Mucosa of gallbladder (tissue), 1 donor: ENCODE measurements around the gene GPR4. TPM values are rescaled to one million over a fixed set of nuclear protein-coding genes. Genes with fewer than 3 reads are reported as not detected.
"Not testable (repeated sequence)": the region's sequence is repeated elsewhere in the genome, so short reads cannot be mapped to it uniquely, and the experiment has no call there.

ENCODE experiments used
- DNase-seq: peaks from one replicate; pipeline ENCODE4 v3.0.0-alpha.2; 2020; ENCODE audit warnings: low spot score
- total RNA-seq: library from RNA; stranded (reverse); gene quantifications from one replicate; pipeline ENCODE4 v1.2.1, GENCODE V29; 2021
- donor health status: DM: no; HTN: no; CAD: no.

Gene GPR4
- total RNA-seq = 2.2 TPM

DNA sequence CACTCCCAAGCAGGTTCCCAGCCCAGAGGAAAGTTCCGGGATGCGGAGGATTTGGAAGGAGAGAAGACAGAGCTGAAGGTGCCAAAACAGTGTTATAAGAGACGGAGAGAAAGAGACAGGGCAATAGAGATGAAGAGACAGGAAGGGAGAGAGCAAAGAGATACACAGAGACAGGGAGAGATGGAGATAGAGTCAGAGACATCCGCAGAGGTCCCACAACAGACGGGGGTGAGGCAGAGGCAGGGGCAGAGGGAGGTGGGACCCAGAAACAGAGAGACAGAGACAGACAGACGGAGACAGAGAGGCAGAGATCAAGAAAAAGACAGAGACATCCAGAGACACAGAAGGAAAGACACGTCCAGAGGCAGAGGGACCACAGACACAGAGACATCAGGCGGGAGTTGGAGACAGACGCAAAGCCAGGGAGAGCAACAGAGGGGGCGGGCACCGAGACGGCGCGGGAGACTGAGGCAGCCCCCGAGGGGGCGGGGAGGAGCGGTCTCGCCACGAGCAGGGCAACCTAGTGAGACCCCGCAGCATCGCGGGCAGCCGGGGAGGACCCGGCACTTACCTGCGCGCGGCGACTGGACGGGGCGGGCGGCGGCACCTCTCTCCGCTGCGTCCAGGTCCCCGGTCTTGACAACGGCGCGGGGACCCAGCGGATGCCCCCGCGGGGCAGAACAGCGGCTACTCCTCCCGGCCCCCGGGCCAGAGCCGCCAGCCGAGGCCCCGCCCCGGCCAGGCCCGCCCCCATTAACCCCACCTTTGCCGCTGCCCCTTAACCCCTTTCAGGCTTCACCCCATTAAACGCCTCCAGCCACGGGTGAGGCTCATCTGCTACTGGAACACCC, at the start of gene GPR4:
TSS of gene GPR4 (minus strand) at position 689 of the 851 bp plus-strand sequence. CDS start 10,346 bp downstream, outside the sequence.
- DNase-seq = no peak

DNA sequence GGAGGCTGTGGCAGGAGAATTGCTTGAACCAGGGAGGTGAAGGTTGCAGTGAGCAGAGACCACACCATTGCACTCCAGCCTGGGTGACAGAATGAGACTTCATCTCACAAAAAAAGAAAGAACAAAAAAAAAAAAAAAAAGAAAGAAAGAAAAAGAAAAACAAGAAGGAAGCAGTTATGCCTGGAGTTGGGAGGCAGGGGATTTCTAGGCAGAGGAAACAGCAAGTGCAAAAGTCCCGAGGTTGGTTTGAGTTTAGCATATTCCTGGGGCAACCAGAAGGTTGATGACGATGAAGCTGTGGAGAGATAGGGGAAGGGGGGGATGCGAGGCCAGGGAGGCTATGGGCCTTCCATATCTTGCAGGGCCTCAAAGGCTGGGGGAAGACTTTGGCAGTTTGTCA, 48.7 kb upstream of the GPR4 start:
- DNase-seq = no peak

DNA sequence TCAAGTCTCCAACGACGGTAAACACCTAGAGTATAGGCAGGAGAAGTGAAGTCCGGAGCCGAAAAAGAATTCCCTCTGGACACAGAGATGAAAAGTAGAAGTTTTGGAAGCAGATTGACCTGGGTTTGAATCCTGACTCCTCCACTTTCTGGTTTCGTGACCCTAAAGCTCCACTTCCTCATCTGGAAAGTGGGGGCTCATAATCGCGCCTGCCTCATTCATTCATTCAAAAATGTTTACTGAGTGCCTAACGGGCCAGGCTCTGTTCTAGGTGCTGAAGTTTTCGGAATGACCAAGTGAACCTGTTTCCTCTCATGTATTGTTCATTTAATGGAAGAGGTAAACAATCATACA, 44.3 kb upstream of the GPR4 start:
- DNase-seq = no peak

DNA sequence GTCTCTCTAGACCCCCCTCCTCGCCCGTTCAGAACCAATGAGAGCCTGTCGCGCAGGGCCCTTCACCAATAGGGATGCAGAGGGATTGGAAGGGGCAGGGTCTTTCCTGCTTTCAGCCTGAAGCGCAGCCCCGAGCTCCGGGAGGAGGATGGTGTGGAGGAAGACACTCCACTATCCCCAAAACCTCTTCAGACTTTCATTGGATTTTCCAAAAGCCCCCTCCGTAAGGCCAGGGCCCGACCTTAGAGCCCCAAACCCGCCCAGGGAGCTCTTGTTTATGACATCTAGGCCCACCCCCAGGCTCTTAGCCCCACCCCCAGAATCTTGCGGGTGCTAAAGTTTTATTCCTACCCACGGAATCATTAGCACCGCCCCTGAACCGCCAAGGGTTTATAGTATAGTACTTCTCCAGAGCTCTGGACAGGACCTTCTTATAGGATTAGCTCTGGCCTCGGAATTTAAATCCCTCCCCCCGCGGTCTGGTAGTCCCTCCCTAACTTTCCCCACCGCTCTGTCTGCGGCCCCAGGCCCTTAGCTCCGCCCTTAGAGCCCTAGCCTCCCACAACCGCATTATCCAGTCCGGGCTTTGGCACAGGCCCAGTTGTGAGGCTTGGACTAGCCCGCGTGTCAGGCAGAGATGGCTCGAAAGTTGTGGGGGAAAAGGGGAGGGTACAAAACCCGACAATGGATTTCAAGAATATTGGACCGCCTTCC, 43.8 kb upstream of the GPR4 start:
- DNase-seq = peak; percentile 85

DNA sequence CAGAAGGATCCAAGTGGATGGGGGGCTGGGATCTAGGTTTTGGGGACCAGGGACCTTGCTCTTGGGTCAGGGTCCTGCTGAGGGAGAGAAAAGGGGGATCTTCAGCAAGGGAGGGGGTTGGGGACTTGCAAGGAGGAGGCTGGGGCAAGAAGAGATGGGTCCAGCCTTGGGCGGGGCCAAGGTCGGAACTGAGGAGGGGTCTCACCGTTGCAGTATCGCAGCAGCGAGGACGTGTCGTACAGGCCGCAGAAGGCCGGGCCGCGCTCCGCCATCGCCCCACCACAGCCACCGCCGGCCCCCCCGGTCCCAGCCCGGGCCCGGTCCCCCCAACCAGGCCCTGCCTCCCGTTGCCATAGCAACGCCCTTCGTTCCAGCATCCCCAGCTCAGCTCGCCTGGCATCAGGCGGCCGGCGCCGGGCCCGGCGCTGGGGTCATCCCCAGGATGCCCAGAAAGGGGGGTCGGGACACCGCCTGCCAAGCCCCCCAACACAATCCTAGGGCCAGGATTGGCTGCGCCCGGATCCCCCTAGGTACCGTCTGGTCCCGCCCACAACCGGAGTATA, 43.1 kb upstream of the GPR4 start:
- no peak for DNase-seq

DNA sequence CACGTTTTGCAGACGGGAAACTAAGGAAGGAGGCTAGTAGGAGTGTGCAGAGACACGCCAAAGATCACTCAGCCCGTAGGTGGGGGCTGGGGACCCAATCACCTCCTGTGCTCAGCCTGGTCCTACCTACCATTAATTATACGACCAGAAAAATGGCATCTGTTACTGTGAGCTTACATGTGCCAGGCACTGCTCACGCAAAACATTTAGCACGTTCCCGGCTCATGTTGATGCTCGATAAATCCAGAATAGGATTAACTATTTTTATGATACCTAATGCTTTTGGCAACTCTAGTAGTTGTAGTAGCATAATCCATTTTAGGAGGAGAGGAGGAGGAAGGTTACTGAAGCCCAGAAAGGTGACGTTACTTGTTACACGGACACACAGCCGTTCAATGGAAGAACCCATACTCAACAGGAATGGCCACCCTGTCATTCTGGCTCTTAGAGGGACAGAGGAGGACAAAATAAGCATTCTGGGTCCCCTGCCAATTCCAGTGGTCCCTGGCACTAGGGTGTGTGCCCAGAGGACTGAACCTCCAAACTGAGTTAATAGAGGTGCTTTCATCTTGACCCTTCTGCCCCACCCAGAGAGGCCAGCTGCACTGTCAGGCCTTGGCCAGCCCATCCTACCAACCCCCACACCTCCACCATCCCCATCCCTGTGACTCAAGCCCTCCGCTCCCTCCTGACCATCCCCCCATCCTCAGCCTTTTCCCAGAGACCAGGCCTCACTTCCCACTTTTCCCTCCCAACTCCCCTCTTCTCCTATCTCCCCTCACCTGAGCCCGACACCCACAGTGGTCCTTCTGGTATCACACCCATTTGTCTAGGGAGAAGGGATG, 42.1 kb upstream of the GPR4 start:
- no peak for DNase-seq

DNA sequence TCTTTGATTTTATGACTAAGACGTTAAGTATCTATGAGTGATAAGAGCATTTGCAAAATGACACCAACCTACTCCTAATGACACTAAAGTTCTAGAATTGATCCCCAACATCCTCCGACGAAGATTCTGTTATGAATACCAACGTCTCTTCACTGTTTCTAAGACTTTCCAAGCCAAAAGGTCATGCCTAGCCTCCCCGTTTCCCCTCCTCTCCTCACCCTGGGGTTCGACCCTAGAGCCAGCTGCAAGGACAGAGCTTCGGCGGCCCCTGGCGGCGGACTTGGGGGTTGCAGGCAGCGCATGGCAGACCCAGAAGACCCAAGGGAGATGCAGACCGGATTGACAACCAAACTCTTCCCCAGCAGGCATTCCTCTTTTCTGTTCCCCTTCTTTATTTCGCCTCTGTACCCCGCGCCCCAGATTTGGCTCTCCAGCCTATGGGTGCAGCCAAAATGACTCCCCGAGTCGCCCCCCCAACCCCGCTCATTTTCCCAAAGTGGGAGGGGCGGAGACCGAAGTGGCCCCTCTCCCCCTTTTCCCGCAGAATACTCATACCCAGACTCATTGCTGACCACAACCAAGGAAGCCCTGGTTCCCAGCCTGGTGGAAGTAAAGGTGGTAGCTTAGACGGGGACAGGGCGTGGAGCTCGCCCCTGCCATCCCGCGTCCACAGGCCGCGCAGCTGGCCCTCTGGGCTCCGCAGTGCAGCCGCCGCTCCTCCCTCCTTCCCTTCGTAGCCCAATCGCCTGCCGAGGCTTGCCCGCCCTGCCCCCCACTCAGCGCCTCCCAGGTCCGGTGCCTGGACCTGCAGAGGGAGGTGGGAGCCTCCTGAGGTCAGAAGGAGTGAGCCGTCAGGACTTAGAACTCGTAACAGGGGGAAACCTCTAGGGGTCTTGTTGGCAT, 41.3 kb upstream of the GPR4 start:
- DNase-seq = peak; percentile 88

DNA sequence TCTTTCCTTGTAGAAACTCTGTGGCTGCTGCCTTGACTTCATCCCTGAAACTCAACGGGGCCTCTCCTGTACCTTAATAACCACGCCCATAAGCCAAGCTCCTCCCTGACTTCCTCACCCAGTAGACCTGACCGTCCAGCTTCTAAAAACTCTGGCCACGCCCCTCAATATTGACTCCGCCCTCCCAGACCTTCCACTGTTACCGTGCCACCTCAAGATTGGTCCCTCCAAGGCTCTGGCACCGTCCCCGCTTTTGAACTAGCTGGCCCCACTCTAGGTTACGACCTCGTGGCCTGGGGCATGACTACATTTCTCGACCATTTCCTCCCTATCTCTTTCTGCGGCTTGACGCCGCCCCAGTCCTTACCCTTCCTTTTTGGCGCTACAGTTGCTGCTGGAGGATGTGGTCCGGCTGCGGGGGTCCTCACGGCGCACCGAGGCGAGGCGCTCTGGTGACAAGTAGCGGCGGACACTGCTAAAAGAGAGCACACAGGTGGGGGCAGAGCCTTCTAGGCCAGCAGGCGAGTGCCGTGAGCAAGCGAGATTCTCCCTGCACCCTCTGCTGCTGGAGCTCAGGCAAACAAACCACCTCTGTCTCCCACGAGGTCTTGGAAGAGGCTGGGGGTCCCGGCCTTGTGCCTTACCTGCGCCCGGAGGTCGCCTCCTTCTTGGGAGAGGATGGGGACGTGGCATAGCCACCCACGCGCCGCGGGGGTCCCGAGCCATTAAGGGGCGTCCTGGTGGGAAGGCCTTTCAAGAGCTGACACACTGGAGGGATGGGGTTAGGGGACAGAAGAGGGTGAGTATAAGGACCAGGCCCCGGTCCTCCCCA, 39.5 kb upstream of the GPR4 start:
- peak; percentile 93 for DNase-seq

DNA sequence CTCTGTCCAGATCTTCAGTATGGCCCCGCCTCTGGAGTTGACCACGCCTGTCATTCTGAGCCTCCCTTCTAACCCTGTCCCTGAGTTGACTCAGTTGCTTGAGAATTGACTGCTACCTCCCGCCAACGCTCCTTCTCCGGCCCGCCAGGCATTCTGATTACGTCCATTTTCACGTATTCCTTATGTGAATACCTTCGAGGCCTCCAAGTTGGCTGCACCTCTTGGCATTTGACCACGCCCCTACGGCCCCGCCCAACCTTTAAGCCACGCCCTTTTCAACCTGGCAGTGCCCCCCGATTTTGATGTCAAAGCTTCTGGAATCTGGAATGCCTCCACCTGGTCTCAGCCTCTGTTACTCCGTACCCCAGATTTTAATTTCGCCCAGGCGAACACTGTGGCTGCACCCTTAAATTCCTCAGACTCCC, 38.8 kb upstream of the GPR4 start:
- peak; percentile 25 for DNase-seq

DNA sequence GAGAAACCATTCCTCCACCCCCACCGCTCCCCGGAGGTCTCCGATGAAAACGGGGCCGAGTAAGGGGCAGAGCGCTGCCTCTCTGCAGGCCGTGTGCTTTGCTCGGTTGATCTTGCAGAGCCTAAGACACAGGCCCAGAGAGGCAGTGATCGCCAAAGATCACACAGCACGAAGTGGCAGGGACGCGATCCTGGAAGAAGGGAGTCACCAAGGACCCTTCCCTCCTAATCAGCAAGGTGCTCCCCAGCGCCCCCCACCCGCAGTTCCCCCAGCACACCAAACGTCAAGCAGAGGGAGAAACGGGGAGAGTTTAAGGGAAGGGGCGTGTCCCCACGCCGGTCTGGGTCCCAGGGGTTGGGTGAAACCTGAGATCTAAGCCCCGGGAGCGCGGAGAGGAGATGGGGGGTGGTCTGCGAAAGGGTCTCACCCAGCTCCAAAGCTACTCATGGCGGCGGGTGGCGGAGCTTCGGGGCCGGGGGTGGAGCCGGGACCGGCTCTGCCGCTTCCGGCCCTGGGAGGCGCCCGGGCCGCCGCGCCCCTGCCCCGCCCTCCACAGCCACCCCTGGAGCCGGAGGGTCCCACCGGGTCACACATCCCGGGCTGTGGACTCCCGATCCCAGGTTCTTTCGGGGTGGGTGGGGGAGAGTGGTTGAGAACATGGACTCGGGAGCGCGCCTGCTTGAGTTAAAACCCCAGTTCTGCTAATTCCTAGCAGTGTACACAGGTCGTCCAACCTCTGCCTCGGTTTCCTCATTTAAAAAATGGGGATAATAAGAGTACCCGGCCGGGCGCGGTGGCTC, 37.1 kb upstream of the GPR4 start, which contains the start of gene EML2:
TSS of gene EML2 (minus strand) at position 468 of the 800 bp plus-strand sequence. CDS start at position 447, 21 bp downstream.
- no peak for DNase-seq

DNA sequence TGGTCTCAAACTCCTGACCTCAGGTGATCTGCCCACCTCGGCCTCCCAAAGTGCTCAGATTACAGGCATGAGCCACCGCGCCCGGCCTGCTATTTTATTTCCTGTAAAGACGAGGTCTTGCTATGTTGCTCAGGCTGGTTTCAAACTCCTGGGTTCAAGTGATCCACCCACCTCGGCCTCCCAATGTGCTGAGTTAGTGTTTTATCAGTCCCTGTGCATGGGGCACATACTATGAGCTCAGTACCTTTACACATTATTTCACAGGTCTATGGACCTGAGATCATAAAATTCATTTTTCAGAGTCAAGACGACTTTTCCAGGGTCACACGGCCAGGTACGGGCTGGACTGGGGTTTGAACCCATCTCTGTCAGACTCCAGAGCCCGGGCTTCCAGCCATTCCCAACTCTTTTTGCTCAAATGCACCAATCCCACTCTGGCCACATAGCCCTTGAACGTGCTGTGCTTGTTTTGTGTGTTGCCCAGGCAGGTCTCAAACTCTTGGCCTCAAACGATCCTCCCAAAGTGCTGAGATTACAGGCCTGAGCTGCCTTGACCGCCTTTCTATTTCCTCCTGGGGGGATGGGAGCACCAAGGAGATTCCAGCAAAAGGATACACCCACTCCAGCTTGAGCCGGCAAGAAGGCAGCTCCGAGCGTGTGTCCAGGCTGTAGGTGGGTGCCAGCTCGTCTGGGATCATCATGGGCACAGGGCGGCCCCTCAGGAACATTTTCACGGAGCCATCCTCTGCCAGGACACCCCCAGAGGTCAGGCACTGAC, 36.1 kb upstream of the GPR4 start:
- peak; percentile 49 for DNase-seq

DNA sequence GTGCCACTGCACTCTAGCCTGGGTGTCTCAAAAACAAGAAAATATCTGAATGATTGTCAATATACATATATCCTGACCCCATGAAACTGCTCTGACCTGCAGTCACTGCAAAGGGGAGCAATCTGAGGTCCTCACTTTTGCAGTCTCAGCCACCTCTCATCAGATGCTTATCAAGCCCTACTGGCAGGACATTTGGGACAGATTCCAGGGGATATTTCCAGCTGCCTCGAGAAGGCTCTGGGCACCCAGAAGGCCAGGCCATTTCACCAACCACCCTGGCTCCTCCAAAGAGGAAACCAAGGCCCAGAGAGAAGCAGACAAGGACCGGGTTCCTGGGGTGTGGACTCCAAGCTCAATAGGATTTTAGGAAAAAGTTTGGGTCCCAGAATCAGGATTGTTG, 34.9 kb upstream of the GPR4 start:
- DNase-seq = no peak

DNA sequence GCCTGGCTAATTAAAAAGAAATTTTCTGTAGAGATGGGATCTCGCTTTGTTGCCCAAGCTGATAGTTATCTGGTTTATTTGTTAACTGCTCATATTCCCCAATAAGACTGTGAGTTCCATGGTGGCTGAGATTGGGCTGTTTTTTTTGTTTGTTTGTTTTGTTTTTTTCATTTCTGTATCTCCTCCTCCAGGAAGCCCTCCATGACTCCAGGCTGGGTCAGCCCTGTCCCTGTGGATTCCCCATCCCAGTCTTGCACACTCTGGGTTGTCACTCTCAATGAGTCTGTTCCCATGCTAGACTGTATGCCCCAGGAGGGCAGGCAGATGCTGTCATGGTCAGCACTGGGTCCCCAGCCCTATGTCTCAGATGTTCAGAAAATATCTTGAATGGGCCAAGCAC, 34.3 kb upstream of the GPR4 start:
- no peak for DNase-seq

DNA sequence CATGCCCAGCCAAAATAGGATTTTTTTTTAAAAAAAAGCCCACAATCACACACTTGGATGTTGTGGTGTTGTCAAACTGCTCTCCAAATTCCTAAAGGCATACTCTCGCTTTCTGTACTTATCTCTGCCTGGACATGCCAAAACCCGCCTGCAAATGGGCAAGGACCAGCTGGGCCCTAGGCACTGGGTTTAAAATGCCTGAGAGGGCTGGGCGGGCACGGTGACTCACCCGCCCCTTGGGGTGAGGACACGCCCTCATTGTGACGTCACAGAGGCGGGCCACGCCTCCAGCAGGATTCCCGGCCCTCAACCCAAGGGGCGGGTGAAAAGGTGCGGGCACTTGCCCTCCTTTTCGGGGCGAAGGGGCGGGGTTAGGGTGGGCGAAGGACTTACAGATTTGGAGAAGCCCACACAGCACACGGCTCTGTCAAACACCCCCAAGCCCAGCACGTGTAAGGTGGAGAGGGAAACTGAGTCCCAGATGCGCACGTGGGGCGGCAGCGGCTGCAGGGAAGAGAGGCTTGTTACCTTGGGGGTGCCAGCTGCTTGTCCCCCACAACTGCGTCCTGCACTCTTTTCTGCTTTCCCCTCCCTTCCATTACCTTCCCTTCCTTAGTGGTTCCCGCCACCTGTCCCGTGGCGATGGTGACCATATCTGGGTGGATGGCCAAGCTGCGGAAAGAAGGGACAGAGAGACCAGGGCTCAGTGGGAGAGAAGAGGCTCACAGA, 30.6 kb upstream of the GPR4 start:
- DNase-seq = peak; percentile 65

DNA sequence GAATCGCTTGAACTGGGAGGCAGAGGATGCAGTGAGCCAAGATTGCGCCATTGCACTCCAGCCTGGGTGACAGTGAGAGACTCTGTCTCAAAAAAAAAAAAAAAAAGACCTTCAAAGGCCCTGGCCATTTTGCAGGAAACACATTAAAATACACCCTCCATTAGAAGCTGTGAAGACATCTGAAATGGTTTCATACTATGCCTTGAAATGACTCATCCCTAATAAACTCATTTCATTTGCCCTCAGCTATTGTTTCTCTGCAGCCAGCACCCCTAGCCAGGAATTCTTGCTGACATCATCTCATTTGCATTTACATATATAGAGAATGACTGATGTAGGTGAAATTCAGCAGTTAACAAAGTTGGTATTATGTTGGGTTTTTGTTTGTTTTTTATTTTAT, 28.5 kb upstream of the GPR4 start:
- no peak for DNase-seq

DNA sequence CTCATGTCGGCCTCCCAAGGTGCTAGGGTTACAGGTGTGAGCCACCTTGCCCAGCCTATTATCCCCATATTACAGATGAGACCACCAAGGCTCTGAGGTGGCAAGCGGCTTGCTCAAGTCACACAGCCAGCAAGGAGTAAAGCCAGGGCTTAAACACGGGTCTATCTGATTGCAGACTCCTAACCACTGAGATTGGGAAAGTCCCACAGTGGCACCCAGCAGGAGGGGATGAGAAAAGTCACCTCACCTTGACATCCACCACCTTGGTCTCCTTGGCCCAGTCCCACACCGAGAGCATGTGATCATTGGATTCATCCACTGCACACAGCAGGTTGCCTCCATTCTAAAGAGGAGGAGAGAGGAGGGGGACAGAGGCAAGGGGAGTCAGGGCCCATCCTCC, 27.7 kb upstream of the GPR4 start:
- no peak for DNase-seq

DNA sequence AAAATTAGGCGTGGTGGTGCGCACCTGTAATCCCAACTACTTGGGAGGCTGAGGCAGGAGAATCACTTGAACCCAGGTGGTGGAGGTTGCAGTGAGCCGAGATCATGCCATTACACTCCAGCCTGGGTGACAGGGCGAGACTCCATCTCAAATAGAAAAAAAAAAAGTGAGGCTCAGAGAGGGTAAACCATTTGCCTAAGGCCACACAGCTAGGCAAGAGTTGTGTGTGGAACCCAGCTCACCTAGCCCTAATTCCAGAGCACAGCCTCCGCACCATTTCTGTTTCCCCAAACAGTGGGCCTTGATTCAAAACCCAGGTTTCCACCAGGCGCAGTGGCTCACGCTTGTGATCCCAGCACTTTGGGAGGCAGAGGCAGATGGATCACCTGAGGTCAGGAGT, 26.2 kb upstream of the GPR4 start:
- not testable (repeated sequence) for DNase-seq

DNA sequence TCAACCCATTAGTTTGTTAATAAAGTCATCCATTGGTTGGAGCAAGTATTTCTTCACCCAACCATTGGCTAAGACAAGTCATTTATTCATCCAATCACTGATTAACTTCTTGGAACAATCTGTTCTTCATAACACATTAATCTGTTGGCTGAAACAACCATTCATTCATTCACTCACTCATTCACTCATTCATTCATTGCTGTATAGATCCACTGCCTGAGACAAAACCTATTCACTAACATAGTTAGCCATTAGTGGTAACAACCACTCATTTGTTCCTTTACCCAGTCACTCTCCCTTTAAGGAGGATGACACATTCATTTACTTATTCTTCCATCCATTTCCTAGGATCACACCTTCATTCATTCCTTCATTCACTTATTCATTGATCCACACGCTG, 22.0 kb upstream of the GPR4 start:
- DNase-seq = no peak
